Stimulated activated CD8-positive, alpha-beta memory T cell treated with anti-CD3 and anti-CD28 coated beads, Interleukin-15, amount 100 ng/mL, for 4 hours (primary cell): ENCODE results near the gene SERPINB10.
"Not testable (repeated sequence)": the region's sequence is repeated elsewhere in the genome, so short reads cannot be mapped to it uniquely, and the experiment has no call there.

ENCODE experiments used
- DNase-seq, 2 donors: peaks; one replicate each; pipeline ENCODE4 v3.0.0-alpha.2; 2020; ENCODE audit warnings: low read depth in 2 of 2

The SERPINB10 gene

GRCh38 chr18:63892566-63892965 is 15.2 kb upstream of the SERPINB10 start:
- no peak for DNase-seq

- DNase-seq: no peak
Observed at GRCh38 chr18:63894106-63894772, 13.5 kb upstream of the SERPINB10 start.

- no peak for DNase-seq
Observed at GRCh38 chr18:63895190-63895589, 12.6 kb upstream of the SERPINB10 start.

- DNase-seq: no peak
Observed at GRCh38 chr18:63897072-63897471, 10.7 kb upstream of the SERPINB10 start.

- no peak for DNase-seq
Observed at GRCh38 chr18:63899206-63899605, 8.6 kb upstream of the SERPINB10 start.

DNA sequence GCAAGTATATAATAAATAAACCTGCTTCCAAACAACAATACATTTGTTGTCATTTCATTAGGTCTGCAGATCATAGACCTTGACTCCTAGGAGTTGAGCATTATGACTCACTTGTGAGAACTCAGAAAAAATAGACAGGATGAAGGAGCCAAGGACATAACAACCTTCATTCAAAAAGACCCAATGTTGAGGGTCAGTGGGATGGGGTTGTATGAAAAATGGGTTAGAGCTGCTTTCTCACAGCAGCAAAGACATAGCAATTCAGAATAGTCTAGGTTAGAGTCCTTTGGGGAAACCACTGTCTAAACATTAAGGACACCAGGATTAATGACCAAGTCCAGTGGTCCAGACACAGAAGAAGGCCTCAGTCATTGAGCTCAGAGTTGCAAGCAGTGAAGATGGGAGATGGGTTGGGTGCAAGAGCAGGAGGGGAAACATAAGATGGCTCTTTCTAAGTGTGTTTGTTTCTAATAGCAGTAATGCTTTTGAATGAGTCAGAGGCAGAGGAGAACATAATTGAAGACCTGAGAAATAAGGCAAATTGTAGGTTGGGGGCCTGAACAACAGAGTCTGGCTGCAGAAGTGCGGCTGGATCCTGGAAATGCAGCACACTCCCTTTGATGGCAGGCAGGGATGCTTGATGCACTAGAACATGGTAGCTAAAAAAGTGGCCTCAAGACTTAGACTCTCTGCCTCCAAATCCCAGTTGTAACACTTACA is 3.7 kb upstream of the SERPINB10 start:
- no peak for DNase-seq

GRCh38 chr18:63904694-63905093 is 3.1 kb upstream of the SERPINB10 start:
- DNase-seq: no peak

DNA sequence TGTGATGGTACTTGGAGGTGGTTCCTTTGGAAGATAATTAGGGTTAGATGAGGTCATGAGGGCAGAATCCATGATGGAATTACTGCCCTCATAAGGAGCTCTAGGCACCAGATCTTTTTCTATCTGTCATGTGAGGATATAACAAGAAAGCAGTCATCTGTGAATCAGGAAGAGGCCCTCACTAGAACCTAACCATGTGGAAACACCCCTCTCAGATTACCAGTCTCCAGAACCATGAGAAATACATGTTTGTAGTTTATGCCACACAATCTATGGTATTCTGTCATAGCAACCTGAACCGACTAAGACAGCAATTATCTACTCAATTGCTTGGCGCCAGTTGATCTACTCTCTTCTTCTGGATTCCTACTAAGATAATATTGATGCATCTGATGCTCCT is 2.4 kb upstream of the SERPINB10 start:
- no peak for DNase-seq

- no peak for DNase-seq
Observed at GRCh38 chr18:63906056-63906455, 1.7 kb upstream of the SERPINB10 start.

- DNase-seq: no peak
Observed at GRCh38 chr18:63908858-63909257, 1.1 kb downstream of the SERPINB10 start.

DNA sequence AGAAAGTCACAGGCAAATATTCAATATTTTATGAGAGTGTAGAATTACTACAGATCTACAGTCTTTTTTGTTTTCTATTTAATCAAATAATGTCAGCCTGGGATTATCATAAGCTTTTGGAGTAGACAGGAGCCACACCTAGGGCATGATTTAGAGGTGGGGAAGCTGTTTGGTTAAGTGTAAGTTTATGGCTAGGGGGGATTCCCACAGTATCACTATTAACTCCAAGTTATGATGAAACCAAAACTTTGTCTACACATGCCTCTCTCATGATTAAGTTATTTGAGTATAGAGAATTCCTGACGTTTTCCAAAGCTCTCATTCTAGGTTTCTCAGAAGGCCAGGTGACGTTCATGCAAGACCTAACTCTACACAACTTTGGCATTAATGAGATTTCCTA is 2.1 kb downstream of the SERPINB10 start:
- DNase-seq: no peak

- no peak for DNase-seq
Observed at GRCh38 chr18:63917817-63918216, 10.1 kb downstream of the SERPINB10 start.

GRCh38 chr18:63922049-63922448 is 14.3 kb downstream of the SERPINB10 start:
- DNase-seq: no peak

DNA sequence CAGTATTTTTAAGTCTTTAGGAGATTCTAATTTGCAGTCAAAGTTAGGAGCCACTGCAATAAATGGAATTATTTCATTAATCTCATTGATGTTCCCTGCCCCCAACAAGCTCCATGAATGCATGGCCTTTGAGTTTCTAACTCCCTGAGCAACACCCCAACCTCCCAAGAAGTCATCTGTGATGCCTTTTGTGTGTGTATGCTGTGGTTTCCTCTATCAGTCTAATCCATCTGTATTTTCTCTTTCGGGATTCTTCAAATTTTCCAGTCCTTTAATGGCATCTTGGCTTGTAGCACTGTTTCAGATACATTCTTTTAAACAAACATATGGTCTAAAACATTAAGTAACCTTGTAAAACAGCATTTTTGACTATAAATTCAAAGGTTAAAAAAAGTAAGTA is 16.8 kb downstream of the SERPINB10 start:
- no peak for DNase-seq

GRCh38 chr18:63928331-63928730 is 20.6 kb downstream of the SERPINB10 start:
- DNase-seq: no peak

GRCh38 chr18:63929369-63929768 is 21.6 kb downstream of the SERPINB10 start:
- DNase-seq: not testable (repeated sequence)

DNA sequence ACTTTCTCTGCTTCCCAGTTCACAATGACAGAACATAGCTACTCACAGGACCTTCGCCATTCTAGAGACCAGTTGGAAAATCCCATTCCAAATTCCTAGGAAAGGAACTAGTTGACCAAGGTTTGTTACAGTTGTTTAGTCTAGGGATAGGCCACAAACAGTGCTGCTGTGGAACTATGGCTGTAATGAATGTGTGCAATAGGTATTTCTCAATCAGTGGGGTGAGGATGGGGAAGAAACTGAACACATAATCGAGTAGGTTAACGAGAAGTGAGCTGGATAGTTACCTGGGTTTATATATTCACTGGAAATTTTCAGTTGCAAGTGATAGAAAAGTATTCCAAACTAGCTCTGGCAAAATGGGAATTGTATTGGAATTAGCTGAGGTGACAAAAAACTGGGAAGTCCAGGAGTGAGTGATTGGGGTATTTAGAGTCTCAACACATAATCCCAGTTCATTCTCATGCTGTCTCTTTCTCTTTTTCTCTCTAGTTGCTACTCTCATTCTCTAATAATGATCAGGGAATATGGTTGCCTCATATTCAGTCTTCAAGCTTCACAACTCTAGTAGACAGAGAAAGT is 23.1 kb downstream of the SERPINB10 start:
- DNase-seq: no peak

GRCh38 chr18:63936156-63936931 is 28.6 kb downstream of the SERPINB10 start:
- no peak for DNase-seq

- DNase-seq: no peak
Observed at GRCh38 chr18:63936932-63937393, 29.2 kb downstream of the SERPINB10 start.

- no peak for DNase-seq
Observed at GRCh38 chr18:63940008-63940407, 32.2 kb downstream of the SERPINB10 start.

GRCh38 chr18:63940543-63941050 is 32.8 kb downstream of the SERPINB10 start:
- not testable (repeated sequence) for DNase-seq
